Kidney capillary endothelial cell (primary cell): ENCODE results near the gene NUBPL.
A peak's percentile ranks its signal among the peaks of the same experiment; 100 is the strongest.

Experiments
- DNase-seq: peaks from one replicate; pipeline ENCODE4 v3.0.0-alpha.2; 2018; ENCODE audit warnings: low spot score

The NUBPL gene

GRCh38 chr14:31561155-31561846 is at the start of gene NUBPL:
Gene NUBPL, plus strand, starts transcription at chr14:31561404. Its CDS starts 36 bp downstream, at chr14:31561440.
- DNase-seq, result peak; percentile 85

- DNase-seq, result no peak
Measured at GRCh38 chr14:31527087-31527486, 34.1 kb upstream of the NUBPL start.

GRCh38 chr14:31527546-31527945 is 33.7 kb upstream of the NUBPL start:
- DNase-seq, result no peak

- DNase-seq, result no peak
Measured at GRCh38 chr14:31529053-31529452, 32.2 kb upstream of the NUBPL start.

- DNase-seq, result no peak
Measured at GRCh38 chr14:31530136-31530535, 31.1 kb upstream of the NUBPL start.

- DNase-seq, result no peak
Measured at GRCh38 chr14:31536201-31536960, 24.8 kb upstream of the NUBPL start.

GRCh38 chr14:31541702-31542101 is 19.5 kb upstream of the NUBPL start:
- DNase-seq, result no peak

GRCh38 chr14:31543969-31544799 is 17.0 kb upstream of the NUBPL start:
- no peak for DNase-seq

GRCh38 chr14:31544816-31545215 is 16.4 kb upstream of the NUBPL start:
- DNase-seq, result no peak

GRCh38 chr14:31545328-31545727 is 15.9 kb upstream of the NUBPL start:
- no peak for DNase-seq

- DNase-seq, result no peak
Measured at GRCh38 chr14:31549817-31550216, 11.4 kb upstream of the NUBPL start.

- DNase-seq, result no peak
Measured at GRCh38 chr14:31550589-31550988, 10.6 kb upstream of the NUBPL start.

- DNase-seq, result no peak
Measured at GRCh38 chr14:31556191-31556590, 5.0 kb upstream of the NUBPL start.

GRCh38 chr14:31559939-31560338 is 1.3 kb upstream of the NUBPL start:
- no peak for DNase-seq

- no peak for DNase-seq
Measured at GRCh38 chr14:31560759-31561154, 447 bp upstream of the NUBPL start.

GRCh38 chr14:31564194-31564593 is 3.0 kb downstream of the NUBPL start:
- DNase-seq, result no peak

GRCh38 chr14:31566456-31566855 is 5.3 kb downstream of the NUBPL start:
- no peak for DNase-seq

GRCh38 chr14:31567655-31568054 is 6.5 kb downstream of the NUBPL start:
- DNase-seq, result no peak

- DNase-seq, result no peak
Measured at GRCh38 chr14:31568161-31568560, 7.0 kb downstream of the NUBPL start.

- DNase-seq, result no peak
Measured at GRCh38 chr14:31568671-31569070, 7.5 kb downstream of the NUBPL start.

GRCh38 chr14:31572955-31573354 is 11.8 kb downstream of the NUBPL start:
- no peak for DNase-seq

- no peak for DNase-seq
Measured at GRCh38 chr14:31576949-31577348, 15.7 kb downstream of the NUBPL start.

GRCh38 chr14:31578266-31578665 is 17.1 kb downstream of the NUBPL start:
- no peak for DNase-seq
